Activated T-cell treated with anti-CD3 and anti-CD28 coated beads, Interleukin-2, amount 50 U/mL, for 1 hour (primary cell): Measurements from ENCODE around the gene TAS2R20.

Experiments
- DNase-seq: peaks from one replicate; pipeline ENCODE4 v3.0.0-alpha.2; 2020

The TAS2R20 gene

DNA sequence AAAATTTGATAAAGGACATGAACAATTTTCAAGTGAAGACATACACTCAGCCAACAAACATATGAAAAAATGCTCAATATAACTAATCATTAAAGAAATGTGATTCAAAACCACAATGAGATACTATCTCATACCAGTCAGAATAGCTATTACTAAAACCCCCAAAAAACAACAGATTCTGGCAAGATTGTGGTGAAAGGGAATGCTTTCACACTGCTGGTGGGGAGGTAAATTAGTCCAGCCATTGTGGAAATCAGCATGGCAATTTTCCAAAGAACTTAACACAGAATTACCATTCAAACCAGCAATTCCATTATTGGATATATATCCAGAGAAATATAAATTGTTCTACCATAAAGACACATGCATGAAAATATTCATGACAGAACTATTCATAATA is 40.4 kb downstream of the TAS2R20 start:
- DNase-seq, result no peak

GRCh38 chr12:10956085-10956484 is 42.0 kb downstream of the TAS2R20 start:
- DNase-seq, result no peak

- no peak for DNase-seq
Measured at GRCh38 chr12:10952645-10953044, 45.5 kb downstream of the TAS2R20 start.
